ENCODE results near the gene KIF25.

The KIF25 gene

DNA sequence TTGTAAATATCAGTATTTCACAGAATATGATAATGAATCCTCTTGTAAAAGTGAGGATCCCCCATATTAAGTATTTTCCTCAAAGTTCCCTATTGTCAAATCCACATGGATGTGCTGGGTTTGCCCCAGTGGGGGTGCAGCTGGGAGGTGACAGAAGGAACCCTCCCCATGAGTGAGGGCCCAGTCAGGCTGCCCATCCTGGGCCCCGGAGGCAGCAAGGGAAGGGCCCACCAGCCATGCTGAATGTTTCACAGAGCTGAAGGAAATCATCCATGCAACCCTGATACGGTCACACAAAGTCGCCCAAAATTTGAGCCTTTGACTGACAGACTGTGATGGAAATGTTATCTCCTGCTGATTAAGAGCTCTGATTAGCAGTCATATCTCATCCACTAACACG lies 41.8 kb downstream of the KIF25 start:
- no peak for DNase-seq

DNA sequence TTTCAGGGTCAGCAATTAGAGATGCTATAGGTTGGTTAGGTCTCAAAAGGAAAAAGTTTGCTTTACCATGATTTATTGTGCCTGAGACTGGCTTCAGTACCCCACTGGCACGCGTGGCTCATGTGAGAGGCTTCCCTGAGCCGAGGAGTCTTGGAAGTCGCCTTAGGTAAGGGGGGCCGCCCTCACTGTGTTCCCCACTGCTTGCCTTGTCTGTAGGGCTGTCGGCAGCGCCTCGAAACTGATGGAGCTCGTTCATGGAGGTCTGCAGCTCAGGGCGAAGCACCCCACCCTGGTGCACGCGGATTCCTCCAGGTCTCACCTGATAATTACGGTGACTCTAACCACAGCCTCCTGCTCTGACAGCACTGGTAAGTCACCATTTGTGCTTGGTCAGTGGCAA lies 42.4 kb downstream of the KIF25 start:
- no peak for DNase-seq

DNA sequence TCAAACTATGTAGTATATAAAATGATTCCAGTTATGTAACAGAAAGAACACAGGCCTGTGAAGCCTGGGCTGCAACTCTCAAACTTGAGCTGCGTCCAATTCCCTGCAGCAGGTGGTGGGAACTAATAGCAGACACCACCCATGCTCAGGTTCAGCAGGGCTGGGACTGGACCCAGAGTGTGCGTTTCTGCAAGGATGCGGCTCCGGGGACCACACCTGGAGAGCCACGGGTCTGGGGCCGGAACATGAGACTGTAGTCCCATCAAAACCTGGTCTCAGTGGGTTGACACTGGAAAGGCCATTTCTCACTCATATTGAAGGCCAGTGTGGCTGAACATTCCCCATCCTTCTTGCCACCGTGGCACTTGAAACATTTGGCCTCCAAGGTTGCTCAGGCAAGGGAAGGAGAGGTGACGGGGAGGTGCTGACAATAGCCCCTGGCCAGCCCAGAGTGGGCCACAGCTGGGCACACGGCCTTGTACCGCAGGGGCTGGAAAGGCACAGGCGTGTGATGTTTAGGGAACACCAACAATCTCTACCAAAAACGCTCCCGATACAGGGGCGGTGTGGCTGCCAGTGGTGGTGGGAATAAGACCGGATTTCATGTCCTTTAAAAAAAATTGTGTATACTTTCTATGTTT lies 43.5 kb downstream of the KIF25 start:
- no peak for DNase-seq

DNA sequence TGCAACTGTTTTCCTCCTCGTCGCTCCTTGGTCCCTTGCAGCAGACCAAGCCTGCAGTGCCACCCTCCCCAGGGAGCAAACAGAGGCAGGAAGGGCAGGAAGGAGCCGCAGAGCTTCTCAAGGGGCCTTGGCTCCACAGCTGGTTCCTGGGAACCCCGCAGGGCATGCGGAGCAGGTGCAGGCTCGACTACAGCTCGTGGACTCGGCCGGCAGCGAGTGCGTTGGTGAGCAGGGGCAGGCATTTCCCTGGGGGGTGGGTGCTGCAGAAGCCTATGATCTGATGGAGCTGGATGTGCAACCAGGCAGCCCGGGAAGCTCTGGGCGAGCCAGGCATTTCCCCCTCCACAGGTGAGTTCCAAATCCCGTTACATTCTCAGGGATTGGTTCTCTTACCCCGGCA lies 44.5 kb downstream of the KIF25 start:
- no peak for DNase-seq

DNA sequence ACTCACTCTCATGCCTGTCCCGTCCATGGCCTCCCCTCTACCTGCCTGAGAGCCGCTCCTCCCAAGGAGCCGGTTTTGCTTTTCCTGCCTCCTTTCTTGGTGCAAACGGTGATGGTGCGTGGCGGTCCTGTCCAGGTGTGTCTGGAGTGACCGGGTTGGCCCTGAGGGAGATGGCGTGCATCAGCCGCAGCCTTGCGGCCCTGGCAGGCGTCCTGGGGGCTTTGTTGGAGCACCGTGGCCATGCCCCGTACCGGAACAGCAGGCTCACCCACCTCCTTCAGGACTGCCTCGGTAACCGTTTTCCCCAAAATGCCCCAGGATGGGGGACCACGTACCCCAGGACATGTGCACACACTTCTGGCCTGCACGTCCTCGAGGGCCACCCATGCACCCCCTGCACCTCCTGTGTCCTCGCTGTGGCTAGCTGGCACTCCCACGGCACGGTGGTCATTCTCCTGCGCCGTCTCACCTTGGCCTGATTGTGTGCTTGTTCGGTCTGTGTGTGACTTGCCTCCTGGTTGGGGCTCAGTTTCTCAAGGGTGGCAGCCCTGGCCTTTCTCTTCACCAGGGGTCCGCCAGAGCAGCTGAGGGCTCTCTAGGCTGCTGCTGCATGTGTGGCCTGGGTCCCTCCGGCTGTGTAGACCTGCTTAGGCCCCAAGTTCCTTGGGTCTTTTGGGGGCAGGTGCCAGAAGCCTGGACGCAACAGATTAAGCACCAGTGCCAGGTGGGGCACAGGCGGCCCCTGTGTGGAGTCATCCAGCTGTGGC lies 45.1 kb downstream of the KIF25 start:
- no peak for DNase-seq

DNA sequence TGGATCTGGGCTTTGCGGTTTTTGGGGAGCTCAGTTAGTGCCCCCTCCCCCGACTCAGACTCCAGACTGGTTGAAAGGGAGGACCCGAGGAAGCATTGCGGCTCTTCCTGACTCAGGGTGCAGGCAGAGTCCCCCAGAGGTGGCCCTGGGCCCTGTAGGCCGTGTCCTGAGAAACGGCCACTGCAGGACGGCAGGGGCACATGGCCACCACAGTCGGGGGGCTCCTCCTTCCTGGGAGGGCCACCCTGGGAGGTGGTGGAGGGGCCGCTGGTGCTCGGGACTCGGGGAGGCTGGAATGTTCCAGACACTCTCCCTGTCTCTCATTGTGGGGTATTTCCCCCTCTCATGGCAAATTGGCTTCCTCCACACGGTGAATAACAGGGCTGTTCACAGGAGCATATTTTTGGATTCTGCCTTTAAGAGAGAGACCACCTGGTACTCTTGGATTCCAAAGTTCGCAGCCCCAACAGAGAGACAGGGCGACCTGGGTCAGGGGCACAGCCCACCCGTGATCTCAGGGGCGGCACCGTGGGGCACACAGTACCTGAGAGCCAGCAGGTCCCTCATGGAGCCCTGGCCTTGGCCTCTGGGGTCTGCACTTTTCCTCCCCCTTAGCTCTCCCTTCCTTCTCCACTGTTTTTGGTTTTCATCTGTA lies 45.8 kb downstream of the KIF25 start:
- DNase-seq, result no peak

DNA sequence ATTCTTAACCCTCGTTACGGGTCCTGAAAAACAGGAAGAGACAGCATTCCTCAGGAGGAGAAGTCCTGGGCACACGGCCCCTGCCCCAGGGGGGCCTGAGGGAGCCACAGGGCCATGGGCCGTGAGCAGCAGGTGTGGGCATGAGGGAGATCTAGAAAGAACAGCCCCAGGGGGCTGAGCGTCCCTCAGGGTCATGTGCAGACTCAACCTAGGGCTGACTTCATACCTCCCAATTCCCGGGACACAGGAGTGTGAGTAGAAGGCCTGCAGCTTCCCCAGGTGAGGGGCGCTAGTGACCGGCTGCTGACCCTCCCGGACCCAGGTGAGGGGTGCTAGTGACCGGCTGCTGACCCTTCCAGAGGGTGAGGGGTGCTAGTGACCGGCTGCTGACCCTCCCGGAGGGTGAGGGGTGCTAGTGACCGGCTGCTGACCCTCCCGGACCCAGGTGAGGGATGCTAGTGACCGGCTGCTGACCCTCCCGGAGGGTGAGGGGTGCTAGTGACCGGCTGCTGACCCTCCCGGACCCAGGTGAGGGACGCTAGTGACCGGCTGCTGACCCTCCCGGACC lies 46.5 kb downstream of the KIF25 start:
- DNase-seq, result no peak

DNA sequence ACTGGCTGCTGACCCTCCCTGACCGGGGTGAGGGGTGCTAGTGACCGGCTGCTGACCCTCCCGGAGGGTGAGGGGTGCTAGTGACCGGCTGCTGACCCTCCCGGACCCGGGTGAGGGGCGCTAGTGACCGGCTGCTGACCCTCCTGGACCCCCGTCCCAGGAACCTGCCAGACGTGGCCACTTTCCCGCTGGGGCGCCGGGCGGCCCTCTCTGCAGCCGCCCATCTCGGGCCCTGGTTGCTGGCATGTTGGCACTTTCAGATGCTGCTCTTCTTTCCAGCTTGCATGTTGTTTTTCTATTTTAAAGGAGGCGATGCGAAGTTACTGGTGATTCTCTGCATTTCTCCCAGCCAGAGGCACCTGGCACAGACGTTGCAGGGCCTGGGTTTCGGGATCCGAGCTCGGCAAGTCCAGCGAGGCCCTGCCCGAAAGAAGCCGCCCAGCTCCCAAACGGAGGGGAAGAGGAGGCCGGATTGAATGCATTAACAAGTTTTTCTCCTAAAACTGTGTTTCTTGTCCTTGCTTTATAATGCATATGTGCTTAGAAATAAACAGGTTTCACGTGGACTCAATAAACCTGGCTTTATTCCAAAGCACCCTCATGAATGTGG lies 47.2 kb downstream of the KIF25 start:
- no peak for DNase-seq

DNA sequence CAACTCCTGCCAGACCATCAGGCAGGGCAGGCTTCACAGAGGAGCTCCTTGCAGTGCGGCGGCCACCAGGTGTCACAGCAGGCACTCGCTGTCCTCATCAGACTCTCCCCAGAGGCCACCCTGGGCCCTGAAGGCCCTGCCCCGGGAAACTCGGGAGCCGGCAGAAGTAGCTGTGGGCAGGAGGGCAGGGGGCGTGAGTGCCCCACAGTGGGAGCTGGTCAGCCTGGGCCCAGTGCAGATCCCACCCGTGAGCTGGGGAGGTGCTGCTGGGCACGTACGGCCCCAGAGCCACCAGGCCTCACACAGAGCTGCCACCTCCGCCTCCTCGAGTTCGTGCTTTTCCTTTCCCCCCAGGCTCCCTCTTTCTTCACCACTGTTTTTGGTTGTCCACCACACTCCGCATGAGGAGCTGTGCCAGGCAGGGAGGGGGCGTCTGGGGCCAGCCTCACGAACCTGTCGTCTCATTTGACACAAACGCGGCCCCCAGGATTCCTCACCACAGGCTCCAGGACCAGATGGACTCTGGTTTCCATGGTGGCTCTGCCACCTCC lies 47.7 kb downstream of the KIF25 start:
- DNase-seq, result no peak

DNA sequence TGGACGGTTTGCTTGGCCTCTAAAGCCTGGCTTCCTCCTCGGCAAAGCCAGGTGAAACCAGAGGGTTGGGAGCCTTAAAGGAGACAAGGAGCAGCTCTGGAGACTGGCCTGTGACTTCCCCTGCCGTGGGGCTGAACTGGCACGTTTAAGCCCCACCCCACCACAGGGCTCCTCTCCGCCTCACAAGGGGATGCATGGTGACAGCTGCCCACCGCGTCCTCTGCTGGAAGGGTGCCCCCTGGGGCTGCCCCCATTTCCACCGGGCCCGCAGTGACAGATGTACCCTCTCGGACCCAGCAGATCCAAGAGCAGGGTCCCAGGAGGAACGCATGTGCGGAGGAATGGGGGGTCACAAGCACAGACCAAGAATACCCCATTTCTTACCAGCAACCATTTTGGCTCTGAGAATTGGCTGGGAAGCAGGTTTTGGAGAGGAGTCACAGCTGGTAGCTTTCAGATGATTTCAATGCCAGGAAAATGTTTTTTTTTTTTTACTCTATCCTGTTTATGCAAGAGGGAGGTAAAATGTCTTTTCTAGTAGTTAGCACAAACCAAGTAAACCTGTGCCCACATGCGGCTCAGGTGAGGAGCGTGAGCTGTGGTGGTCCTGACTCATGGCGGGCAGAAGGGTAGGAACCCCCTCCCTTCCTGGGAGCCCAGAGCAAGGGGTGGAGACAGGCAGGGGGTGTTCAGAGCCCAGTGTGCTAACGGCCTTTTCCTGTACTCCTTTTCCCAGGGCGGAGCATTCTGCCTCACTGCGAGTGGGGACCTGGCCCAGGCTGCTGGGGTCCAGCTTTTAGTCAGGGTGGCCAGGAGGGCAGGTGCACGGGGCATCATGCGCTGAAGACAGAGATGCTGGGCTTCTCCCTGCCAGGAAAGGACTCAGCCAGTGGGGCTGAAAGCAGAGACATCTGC lies 48.5 kb downstream of the KIF25 start:
- no peak for DNase-seq

DNA sequence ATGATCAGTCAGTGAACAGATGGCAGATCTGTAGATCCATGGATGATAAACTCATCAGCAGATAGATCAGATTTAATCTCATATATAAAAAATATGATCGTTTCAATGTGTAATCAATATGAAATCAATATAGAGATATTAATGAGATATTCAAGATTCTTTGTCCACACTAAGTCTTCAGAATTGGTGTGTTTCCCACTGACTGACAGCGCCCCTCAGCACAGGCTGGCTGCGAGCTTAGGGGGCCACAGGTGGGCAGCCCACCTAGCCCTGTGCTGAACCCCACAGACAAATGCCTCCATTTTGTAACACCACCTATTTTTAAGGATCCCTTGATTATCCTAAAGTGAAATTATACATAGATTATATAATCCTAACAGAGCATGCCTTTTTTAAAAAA lies 49.2 kb downstream of the KIF25 start:
- no peak for DNase-seq

DNA sequence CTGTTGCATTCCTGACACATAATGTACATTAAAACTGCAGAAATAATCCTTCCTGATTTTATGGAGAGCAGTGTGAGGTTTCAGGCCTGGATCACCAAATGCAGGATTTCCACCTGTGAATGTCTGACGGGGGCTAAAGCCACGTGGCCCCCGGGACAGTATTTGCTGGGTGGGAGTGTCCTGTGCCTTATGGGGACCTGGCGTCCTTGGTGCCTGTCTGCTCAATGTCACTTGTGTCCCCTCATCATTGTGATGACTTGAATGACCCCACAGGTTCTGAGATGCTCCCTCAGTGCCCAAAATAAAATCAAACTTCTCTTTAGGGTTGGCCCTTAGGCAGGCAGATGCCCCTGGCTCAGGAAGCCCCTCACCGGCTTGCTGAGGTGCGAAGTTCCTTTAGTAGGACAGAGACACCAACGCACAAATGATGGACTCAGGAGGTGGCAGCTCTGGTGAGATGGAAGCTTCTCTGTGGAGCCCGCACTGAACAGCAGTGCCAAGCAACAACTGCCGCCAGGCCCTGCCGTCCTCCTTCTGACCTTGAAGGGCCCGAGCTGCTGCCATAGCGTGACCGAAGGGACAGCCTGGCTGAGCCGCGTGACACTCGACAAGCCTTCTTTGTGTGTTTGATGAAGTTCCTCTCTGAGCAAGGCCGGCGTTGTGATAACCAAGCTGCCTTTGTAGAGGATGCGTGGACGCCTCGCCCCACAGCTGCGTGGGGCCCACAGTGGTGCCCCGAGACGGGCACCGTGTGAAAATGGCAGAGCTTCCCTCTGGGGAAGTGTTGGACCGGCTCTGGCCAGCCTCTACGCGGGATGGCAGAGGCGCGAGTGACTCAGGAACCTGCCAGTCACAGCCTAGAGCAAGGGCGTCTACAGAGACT lies 50.6 kb downstream of the KIF25 start:
- DNase-seq, result no peak

DNA sequence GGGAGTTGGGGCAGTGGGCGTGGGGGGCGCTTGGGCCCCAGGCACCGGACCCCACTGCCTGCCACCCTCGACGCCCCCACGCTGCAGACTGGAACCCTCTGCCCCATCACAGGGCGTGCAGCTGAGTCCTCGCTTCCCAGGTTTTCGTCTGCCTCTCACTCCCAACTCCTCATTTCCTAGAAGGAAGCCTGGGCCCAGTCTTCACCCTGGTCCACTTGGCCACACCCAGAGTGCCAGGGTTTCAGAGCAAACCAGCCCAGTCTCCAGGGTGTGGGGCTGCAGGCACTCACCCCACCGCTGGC lies 51.2 kb downstream of the KIF25 start:
- no peak for DNase-seq

DNA sequence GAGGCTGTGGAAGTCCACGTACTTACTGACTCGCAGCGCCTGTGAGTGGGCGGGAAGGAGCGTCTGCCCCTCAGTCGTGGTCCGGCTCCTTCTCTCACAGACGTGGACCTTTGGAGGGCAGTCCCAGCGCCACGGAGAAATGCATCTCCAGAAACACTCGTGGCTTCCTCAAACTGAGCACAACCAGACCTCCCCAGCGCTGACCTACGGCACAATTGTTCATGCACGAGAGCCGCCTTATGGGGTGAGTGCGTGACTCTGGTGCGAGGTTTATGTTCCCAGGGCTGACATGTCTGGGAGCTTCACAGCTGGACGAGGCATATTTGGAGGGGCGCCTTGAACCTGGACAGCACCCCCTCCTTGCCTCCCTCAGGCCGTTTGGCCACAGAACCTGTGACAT lies 51.8 kb downstream of the KIF25 start:
- DNase-seq, result no peak

DNA sequence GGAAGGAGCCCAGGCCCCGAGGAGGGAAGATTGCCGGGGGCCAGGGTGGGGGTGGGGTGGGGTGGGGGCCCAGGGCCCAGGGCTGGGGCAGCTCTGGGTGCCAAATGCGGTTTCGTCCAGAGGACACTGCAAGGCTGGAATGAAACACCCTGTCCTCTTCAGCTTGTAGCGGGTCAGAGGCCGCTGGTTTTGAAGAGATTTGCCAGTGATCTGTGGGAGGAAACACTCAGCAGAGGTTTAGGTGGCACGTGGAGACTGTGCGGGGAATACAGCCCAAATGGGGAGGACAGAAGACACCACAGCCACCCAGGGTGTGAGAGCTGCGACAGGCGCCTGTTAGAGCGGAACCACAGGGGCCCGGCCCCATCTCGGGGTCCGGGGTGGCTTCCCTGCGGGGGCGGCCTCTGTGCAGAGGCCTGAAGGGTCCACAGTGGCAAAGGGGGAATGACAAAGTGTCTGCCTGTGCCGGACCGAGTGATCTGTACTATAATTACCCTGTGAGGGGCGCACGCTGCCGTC lies 52.3 kb downstream of the KIF25 start:
- no peak for DNase-seq

DNA sequence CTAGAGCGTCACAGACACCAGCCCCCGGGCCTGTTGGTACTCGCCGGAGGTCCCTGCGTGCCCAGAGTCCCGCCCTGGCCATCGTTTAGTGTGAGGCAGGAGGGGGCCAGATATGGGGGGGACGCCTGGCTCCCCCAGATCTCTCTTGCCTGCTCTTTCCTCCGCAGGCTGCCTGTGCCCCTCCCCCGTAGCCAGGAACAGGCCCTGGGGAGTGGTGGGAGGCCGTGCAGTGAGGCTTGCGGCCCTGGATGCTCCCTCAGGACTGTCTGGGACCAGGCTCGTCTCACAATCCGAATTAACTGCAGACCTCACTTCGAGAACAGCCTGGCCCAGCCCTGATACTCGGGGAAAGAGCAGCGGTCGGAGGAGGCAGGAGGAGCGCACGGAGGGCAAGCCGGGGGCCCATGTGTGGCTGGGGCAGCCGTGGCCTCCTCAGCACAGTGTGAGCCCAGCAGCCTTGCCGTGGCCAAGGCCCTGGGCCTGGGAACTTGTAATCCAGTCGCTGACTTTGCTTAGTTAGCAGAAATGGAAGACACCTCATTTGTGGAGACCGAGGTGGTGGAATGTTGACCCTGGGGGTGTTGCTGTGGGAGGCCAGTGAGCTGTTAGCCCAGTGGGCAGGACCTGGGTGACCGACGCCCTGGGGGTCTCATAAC lies 52.9 kb downstream of the KIF25 start:
- DNase-seq, result no peak

DNA sequence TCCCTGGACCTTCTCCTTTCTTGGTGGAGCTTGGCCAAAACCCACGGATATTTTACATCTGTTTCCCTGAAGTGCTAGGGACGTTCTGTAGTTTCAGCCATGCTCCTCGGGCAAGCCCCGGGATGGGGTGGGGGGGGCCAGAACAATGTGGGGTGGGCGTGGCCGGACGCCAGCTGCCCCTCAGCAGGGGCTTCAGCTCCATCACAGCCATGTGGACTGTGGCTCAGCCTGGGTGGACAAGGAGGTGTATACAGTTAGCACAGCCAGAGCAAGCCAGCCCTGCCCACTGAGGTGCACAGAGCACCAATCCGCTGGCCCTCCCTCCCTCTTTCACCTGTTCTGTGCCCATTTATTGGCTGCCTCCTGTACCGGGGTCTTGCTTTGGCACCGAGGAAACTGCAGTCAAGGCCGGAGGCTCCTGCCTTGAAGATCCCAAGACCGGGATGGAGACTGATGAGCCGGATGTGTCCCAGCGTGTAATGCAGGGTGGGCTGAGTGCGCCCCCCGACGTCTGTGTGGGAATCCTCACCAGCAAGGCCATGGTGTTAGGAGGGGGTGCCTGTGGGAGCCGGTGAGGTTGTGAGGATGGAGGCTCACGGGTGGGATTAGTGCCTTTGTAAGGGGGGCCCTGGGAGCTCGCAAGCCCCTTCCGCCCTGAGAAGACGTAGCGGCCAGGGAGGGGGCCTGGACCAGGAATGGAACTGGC lies 53.6 kb downstream of the KIF25 start:
- no peak for DNase-seq

DNA sequence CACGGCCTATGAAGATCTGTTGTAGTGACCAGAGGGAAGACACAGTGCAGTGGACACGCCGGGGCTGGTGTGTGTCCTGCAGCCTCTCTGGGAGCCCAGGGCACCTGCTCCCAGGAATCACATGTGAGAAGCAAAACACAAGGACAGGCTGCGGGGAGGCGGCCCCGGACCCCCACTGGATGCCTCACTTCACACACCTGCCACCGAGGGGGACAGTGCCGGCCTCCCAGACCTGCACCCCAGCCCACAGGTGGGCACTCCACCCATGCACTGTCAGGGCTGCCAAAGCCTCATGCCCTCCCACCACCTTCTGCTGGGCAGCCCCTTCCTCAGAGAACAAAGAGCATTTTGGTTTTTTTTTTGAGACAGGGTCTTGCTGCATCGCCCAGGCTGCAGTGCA lies 54.2 kb downstream of the KIF25 start:
- DNase-seq, result no peak

DNA sequence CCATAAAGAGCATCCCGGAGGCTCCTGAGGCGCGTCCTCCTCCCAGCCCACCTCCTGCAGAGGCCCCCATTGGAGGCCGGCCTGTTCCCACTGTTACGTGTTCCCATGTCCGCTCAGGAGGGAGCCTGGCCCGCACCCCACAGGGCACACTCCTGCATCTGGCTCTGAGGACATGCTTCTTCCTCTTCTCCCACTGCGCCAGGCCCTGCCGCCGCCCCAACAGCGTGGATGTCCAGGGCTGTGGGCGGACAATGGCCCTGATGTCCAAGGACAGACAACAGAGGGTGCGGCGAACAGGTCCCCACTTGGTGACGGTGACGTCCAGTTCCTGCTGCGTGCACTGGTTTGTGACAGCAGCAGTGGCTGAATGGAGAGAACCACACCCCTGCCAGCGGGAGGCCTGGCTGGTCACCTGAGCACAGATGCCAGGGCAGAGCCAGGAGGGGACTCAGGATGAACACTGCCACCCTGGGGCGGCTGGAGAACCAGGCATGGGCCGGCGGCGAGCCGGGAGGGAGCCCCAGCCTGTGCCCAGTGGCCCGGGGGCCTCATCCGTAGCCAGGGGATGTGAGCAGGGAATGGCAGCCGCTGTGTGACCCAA lies 54.9 kb downstream of the KIF25 start:
- DNase-seq, result no peak

Data from activated CD4-positive, alpha-beta T cell treated with anti-CD3 and anti-CD28 coated beads for 48 hours (primary cell).